Left ventricle myocardium inferior (tissue), 1 donor: ENCODE results near the gene GAS6. TPM values are rescaled to one million over a fixed set of nuclear protein-coding genes. Genes with fewer than 3 reads are reported as not detected.

Source experiments
- DNase-seq: peaks from one replicate; pipeline ENCODE4 v3.0.0-alpha.2; 2020
- H3K27ac ChIP-seq: fragments of 200-600 bp; replicated peaks from 2 replicates; pipeline ENCODE4 v1.8.0; 2021
- H3K27me3 ChIP-seq: fragments of 200-600 bp; 2 replicates; pipeline ENCODE4 v1.8.0; 2021; ENCODE audit warnings: low read depth
- H3K36me3 ChIP-seq: fragments of 200-600 bp; 2 replicates; pipeline ENCODE4 v1.8.0; 2021
- H3K4me1 ChIP-seq: fragments of 200-600 bp; 2 replicates; pipeline ENCODE4 v1.8.0; 2021
- H3K4me3 ChIP-seq: fragments of 200-600 bp; 2 replicates; pipeline ENCODE4 v1.8.0; 2021; ENCODE audit warnings: mild to moderate bottlenecking, moderate library complexity
- H3K9me3 ChIP-seq: fragments of 200-600 bp; replicated peaks from 2 replicates; pipeline ENCODE4 v1.8.0; 2021
- intact Hi-C: fragments of 100-400 bp; cut with micrococcal nuclease; formaldehyde crosslinking; loops from one replicate; pipeline ENCODE4 v1.11.0; 2022
- total RNA-seq: library from RNA; stranded (reverse); fragmentation: NEBNext Ultra II Directional; extraction: Animal tissue kit (Norgen Biotek cat#: 25700); gene quantifications from one replicate; pipeline ENCODE4 v1.2.1, GENCODE V29; 2021
- TF ChIP-seq, protein P1 (sequence below): fragments of 200-600 bp; IDR thresholded peaks from 2 replicates; pipeline ENCODE4 v1.8.0; 2021; ENCODE audit warnings: antibody characterized with exemption, mild to moderate bottlenecking, borderline replicate concordance
- donor health status: DM: no; HTN: yes; CAD: no; lungs with severe emphysema.

The GAS6 gene
- total RNA-seq, 1 donor from 2014 or later, result 186 TPM

DNA sequence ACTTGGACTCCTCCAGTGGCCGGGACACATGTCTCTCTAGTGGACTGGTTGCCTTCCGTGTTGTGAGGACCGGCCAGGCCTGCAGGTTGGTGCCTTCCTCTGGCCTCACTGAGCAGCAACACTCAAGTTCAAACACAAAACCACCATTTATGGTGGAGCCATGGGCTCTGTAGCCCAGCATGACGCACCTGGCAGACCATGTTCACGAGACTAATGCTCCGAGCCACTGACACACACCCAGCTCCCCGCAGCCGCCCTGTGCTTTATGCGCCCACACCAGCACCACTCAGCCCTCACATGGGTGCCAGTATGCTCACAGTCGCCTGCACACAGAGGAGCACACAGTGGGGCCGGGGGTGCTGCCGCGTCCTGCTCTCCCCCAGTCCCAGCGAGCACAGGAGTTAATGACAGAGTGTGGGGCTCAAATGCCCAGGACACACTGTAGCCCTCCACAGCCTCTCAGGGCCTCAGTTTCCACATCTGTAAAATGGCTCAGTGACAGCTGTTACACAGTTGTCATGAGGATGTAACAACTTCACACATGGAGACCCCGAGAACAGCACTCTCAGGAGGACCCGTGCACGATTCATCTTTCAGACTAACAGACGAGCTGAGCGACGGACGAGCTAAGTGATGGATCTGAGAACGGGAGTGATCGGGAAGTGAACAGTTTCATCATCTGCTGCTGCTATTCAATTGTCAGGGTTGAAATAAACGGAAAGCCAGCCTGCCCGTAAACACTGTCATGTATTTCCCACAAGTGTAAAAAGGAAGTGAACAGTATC, 7.8 kb downstream of the GAS6 start:
- H3K4me3 ChIP-seq, result peak overlapping the region; percentile 35
- no peaks in the 10 kb centered on the region for H3K27me3 ChIP-seq
- no peaks in the 10 kb centered on the region for H3K9me3 ChIP-seq
- H3K27ac ChIP-seq, result peak overlapping the region; percentile 82
- TF ChIP-seq, protein P1, sequence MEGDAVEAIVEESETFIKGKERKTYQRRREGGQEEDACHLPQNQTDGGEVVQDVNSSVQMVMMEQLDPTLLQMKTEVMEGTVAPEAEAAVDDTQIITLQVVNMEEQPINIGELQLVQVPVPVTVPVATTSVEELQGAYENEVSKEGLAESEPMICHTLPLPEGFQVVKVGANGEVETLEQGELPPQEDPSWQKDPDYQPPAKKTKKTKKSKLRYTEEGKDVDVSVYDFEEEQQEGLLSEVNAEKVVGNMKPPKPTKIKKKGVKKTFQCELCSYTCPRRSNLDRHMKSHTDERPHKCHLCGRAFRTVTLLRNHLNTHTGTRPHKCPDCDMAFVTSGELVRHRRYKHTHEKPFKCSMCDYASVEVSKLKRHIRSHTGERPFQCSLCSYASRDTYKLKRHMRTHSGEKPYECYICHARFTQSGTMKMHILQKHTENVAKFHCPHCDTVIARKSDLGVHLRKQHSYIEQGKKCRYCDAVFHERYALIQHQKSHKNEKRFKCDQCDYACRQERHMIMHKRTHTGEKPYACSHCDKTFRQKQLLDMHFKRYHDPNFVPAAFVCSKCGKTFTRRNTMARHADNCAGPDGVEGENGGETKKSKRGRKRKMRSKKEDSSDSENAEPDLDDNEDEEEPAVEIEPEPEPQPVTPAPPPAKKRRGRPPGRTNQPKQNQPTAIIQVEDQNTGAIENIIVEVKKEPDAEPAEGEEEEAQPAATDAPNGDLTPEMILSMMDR, result no peak
- intact Hi-C loops, result no loop called here
- peaks cover 14% of the 10 kb centered on the region for H3K36me3 ChIP-seq
- H3K4me1 ChIP-seq, result peaks cover 88% of the 10 kb centered on the region
- DNase-seq, result no peak

DNA sequence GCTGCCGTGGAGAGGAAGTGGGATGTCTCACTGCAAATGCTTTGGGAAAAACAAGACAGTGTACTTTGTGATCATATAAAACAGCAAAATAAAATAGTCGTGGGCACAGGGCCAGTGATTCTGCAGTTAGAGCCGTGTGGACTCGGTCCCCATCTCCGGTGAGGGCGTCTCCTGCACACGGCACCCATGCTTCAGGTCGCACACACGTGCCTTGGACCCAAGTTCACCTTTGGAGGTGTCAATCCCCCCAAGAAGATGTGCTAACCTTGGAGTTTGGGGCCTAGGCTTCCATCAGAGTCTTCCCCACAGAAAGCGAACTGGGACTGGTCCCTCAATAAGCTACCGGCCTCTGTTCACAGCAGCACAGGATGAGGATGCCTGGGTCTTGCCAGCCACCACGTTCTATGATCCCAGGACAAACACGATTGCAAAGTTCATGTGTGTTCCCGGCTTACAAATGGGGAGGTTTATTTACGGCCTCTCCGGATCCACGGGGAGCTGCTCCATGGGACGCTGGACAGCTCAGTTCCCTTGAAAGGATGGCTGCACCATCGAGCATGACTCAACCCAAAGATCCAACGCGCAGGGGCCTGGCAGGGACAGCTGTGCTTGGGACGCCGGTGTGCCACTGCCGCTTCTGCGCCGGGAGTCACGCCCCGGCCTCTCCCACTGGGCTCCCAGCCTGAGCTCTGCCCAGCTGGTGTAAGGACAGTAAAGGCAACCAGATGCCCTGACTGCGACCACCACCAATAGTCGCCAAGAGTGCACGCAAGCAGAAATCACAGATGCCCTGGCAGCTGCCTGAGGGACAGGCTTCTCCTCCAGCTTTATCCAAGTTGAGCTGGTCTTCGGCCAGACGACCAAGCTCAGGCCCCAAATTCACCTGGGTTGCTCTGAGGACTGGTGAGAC, 8.6 kb downstream of the GAS6 start:
- no peaks in the 10 kb centered on the region for H3K27me3 ChIP-seq
- intact Hi-C loops, result no loop called here
- H3K4me3 ChIP-seq, result peak overlapping the region; percentile 35
- TF ChIP-seq, protein P1, result no peak
- H3K27ac ChIP-seq, result peak overlapping the region; percentile 82
- H3K4me1 ChIP-seq, result peaks cover 86% of the 10 kb centered on the region
- peak; percentile 52 for DNase-seq
- H3K36me3 ChIP-seq, result peaks cover 12% of the 10 kb centered on the region
- no peaks in the 10 kb centered on the region for H3K9me3 ChIP-seq

DNA sequence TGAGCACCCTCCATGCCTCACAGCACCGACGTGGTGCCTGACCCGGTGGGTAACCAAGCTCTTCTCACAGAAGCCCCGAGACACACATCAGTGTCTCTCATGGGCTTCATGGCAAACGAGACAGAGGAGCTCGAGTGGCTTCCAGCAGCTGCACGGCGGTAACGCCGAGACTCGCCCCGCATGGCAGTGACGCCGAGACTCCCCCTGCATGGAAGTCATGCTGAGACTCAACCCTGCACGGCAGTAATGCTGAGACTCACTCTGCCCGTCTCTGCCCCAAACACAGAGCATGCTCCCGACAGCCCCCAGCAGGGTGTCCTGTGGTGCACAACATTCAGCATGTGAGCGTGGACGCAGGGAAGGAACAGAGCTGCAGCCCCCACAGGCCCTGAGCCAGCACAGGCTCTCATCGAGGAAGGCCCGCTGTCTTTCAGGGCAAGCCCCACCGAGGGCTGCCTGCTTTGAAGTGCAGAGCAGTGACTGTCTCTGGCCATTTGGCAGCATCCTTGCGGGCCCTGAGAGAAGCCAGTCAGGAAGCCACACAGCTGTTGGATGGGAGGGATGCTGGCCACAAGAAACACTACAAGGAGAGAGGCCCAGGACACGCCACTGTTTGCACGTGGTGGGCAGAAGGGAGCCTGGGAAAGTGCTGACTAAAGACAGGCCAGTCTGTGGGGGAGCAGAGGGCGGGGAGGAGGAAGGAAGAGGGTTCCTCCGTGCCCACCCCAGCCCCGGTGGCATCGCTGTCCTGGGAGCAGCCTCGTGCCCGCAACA, 9.5 kb downstream of the GAS6 start:
- H3K36me3 ChIP-seq, result peaks cover 11% of the 10 kb centered on the region
- TF ChIP-seq, protein P1, result peak; percentile 7
- no peaks in the 10 kb centered on the region for H3K9me3 ChIP-seq
- peak overlapping the region; percentile 82 for H3K27ac ChIP-seq
- peak; percentile 61 for DNase-seq
- intact Hi-C loops, result no loop called here
- H3K4me3 ChIP-seq, result peak overlapping the region; percentile 35
- H3K4me1 ChIP-seq, result peaks cover 86% of the 10 kb centered on the region
- H3K27me3 ChIP-seq, result no peaks in the 10 kb centered on the region

DNA sequence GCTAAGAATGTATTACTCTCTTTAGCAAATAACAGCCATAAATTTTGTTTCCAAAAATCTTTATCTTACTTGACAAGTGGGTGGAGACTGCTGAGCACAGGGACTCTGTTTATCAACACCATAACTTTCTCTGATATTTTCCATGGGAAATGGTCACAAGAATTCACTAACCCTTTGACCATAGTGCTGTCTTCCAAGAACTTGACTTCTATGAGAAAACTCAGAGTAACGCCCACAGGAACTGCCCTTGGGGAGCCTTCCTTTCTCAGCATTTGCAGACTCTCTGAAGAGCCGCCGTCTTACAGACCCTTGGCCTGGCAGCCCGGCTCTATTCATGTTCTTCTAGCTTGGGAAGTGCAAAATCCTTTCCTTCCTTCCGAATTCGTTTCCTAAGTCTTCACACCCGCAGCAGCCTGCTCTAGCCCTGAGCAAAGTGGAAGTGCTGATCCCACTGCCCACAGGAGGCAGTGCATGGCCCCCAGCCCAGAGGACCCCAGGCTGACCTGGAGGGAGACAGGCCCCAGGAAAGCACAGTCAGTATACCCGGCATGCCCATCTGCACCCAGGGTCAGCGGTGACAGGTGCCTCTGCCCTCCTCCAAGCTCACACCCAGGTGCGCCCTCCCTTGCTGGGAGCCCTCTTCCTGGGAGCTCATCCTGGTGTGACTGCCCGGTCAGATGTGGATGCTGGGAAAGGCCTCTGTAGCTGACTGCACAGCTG, 10.2 kb downstream of the GAS6 start:
- TF ChIP-seq, protein P1, result no peak

More for the DNA sequence above, 10.2 kb downstream of the GAS6 start:
- H3K36me3 ChIP-seq, result peaks cover 4% of the 10 kb centered on the region
- DNase-seq, result peak; percentile 35
- no peaks in the 10 kb centered on the region for H3K9me3 ChIP-seq
- H3K4me3 ChIP-seq, result peak overlapping the region; percentile 35
- peak overlapping the region; percentile 82 for H3K27ac ChIP-seq
- H3K27me3 ChIP-seq, result no peaks in the 10 kb centered on the region
- intact Hi-C loops, result no loop called here
- H3K4me1 ChIP-seq, result peaks cover 93% of the 10 kb centered on the region
